Measurements from ENCODE around the gene ALDH1L2.

DNA sequence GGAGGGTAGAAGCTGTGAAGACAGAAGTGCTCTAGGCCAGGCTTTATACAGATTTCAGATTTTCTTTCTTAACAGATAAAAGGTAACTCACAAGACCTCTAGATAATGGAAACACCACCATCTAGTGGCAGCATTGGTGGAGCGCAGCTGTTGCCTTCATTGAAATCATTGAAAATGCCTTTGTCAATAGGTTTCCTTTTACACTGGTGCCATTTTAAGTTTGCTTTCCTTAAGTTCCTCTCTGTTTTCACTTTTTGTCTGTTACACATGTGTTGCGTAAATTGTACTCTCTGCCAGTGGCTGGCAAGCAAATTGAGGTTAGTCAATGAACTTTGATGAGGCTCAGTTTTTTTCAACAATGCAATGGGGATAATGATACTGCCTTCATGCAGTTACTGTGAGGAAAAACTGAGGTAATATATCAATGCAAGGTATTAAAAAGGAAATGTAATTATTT, 31.1 kb downstream of the ALDH1L2 start:
- TF ChIP-seq, protein P1, sequence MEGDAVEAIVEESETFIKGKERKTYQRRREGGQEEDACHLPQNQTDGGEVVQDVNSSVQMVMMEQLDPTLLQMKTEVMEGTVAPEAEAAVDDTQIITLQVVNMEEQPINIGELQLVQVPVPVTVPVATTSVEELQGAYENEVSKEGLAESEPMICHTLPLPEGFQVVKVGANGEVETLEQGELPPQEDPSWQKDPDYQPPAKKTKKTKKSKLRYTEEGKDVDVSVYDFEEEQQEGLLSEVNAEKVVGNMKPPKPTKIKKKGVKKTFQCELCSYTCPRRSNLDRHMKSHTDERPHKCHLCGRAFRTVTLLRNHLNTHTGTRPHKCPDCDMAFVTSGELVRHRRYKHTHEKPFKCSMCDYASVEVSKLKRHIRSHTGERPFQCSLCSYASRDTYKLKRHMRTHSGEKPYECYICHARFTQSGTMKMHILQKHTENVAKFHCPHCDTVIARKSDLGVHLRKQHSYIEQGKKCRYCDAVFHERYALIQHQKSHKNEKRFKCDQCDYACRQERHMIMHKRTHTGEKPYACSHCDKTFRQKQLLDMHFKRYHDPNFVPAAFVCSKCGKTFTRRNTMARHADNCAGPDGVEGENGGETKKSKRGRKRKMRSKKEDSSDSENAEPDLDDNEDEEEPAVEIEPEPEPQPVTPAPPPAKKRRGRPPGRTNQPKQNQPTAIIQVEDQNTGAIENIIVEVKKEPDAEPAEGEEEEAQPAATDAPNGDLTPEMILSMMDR (IDR thresholded peaks at IDR 0.05; ENCODE audit: poor library complexity, severe bottlenecking), result peak; percentile 96
- TF ChIP-seq EZH2 (IDR thresholded peaks at IDR 0.05; ENCODE audit: borderline replicate concordance, insufficient read depth, low read length, poor library complexity, severe bottlenecking) (no peak), POLR2AphosphoS5 (IDR thresholded peaks at IDR 0.05) (no peak), RAD21 (conservative IDR thresholded peaks at IDR 0.05) (peak; percentile 96), SMC3 (conservative IDR thresholded peaks at IDR 0.05; ENCODE audit: poor library complexity) (peak; percentile 97), EP300 (conservative IDR thresholded peaks at IDR 0.05; ENCODE audit: poor library complexity, severe bottlenecking) (no peak), TAF1 (IDR thresholded peaks at IDR 0.05; ENCODE audit: low read depth) (no peak), MXI1 (conservative IDR thresholded peaks at IDR 0.05; ENCODE audit: poor library complexity, severe bottlenecking) (no peak)
- TF ChIP-seq, protein P2, sequence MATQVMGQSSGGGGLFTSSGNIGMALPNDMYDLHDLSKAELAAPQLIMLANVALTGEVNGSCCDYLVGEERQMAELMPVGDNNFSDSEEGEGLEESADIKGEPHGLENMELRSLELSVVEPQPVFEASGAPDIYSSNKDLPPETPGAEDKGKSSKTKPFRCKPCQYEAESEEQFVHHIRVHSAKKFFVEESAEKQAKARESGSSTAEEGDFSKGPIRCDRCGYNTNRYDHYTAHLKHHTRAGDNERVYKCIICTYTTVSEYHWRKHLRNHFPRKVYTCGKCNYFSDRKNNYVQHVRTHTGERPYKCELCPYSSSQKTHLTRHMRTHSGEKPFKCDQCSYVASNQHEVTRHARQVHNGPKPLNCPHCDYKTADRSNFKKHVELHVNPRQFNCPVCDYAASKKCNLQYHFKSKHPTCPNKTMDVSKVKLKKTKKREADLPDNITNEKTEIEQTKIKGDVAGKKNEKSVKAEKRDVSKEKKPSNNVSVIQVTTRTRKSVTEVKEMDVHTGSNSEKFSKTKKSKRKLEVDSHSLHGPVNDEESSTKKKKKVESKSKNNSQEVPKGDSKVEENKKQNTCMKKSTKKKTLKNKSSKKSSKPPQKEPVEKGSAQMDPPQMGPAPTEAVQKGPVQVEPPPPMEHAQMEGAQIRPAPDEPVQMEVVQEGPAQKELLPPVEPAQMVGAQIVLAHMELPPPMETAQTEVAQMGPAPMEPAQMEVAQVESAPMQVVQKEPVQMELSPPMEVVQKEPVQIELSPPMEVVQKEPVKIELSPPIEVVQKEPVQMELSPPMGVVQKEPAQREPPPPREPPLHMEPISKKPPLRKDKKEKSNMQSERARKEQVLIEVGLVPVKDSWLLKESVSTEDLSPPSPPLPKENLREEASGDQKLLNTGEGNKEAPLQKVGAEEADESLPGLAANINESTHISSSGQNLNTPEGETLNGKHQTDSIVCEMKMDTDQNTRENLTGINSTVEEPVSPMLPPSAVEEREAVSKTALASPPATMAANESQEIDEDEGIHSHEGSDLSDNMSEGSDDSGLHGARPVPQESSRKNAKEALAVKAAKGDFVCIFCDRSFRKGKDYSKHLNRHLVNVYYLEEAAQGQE (IDR thresholded peaks at IDR 0.05; ENCODE audit: borderline replicate concordance), result no peak

Measured in neural cell (in vitro differentiated cells).